ENCODE results near the gene FMNL3. TPM values are rescaled to one million over a fixed set of nuclear protein-coding genes. Genes with fewer than 3 reads are reported as not detected.
A peak's percentile ranks its signal among the peaks of the same experiment; 100 is the strongest.

The FMNL3 gene
- total and polyA plus RNA-seq, 2 of the 8 experiments (the other 6 are each of a cell fraction or from before 2014, with no cell fraction given): 8.6 to 29.0 TPM

- no peak overlapping the region for H2BK20ac ChIP-seq (ENCODE audit: low read length)
- no peak for FAIRE-seq
- no peak overlapping the region for H2BK120ac ChIP-seq (replicated peaks; ENCODE audit: low read depth, low read length)
- H4K5ac ChIP-seq (ENCODE audit: insufficient read length, low read depth, low read length): no peak overlapping the region
- H3K23me2 ChIP-seq (ENCODE audit: low read depth, low read length): peaks cover 2% of the 10 kb centered on the region; the same call in 1 of the 2 replicates
- H2AK5ac ChIP-seq (ENCODE audit: low read depth, low read length): no peak overlapping the region
- H2BK15ac ChIP-seq (ENCODE audit: low read length): no peak overlapping the region
- H2BK5ac ChIP-seq (ENCODE audit: low read depth, low read length): 0 out of 2 replicates have a peak overlapping the region, but pooled peaks have one; percentile 27
- H3K56ac ChIP-seq (replicated peaks; ENCODE audit: insufficient read length, low read depth, low read length): no peak overlapping the region
- no peaks in the 10 kb centered on the region for H4K20me1 ChIP-seq (replicated peaks in 1 of 2; ENCODE audit: control insufficient read depth in 1 of 2, insufficient read depth in 2 of 2, low read length in 2 of 2)
- no peaks in the 10 kb centered on the region; the same call in 1 of the 2 replicates for H3K79me1 ChIP-seq (ENCODE audit: low read depth, low read length)
- no peak overlapping the region for H4K8ac ChIP-seq (ENCODE audit: extremely low read depth, insufficient read depth, low read length)
- POLR2A ChIA-PET (ENCODE audit: partially characterized antibody): interaction anchor here (0.7 to 5.0 kb wide), 11 partner anchors 10 to 74 kb away, joined by 3 to 34 read pairs (median 3); partner anchors contain the start of genes FMNL3 and TMBIM6
- CTCF ChIA-PET (ENCODE audit: partially characterized antibody): interaction anchor here (0.9 to 3.1 kb wide), 9 partner anchors 11 to 142 kb away, joined by 4 to 14 read pairs (median 5); no protein-coding TSS in a partner anchor
- no peak overlapping the region for H3K4me3 ChIP-seq (ENCODE audit: extremely low read depth in 1 of 4, insufficient read depth in 2 of 4, low read depth in 3 of 4, low read length in 4 of 4)
- H3K9ac ChIP-seq (replicated peaks in 1 of 4; ENCODE audit: extremely low read depth in 1 of 4, low read depth in 3 of 4, low read length in 3 of 4): no peak overlapping the region
- no peaks in the 10 kb centered on the region for H3K9me3 ChIP-seq (ENCODE audit: insufficient read depth in 2 of 2, low read depth in 1 of 2, low read length in 1 of 2)
- no peak for DNase-seq (ENCODE audit: low read depth in 1 of 2, low spot score in 2 of 2)
- H3K27me3 ChIP-seq (replicated peaks in 1 of 4; ENCODE audit: control insufficient read depth in 3 of 4, extremely low read depth in 1 of 4, insufficient read depth in 3 of 4, low read length in 3 of 4): no peaks in the 10 kb centered on the region
- peaks cover 7 to 32% (median 24%) of the 10 kb centered on the region in 4 experiments for H3K4me1 ChIP-seq (replicated peaks in 1 of 4; ENCODE audit: control insufficient read depth in 3 of 4, insufficient read depth in 4 of 4, low read length in 3 of 4)
- no peaks in the 10 kb centered on the region for H3K36me3 ChIP-seq (ENCODE audit: control insufficient read depth in 2 of 4, insufficient read depth in 4 of 4, low read length in 3 of 4)
- no peak overlapping the region for H3K23ac ChIP-seq (ENCODE audit: insufficient read length)
- H3K27ac ChIP-seq (ENCODE audit: low read depth, low read length): no peak overlapping the region
- H3K14ac ChIP-seq (ENCODE audit: insufficient read length): no peak overlapping the region
- no peak overlapping the region for H3K4ac ChIP-seq (replicated peaks; ENCODE audit: insufficient read length, low read depth, low read length)
- no peak overlapping the region for H4K91ac ChIP-seq (replicated peaks; ENCODE audit: insufficient read length, low read length)
- 0 out of 2 replicates have a peak overlapping the region, but pooled peaks have one; percentile 56 for H2BK12ac ChIP-seq (ENCODE audit: low read depth, low read length)
- H2AFZ ChIP-seq (ENCODE audit: low read length): no peak overlapping the region
- peaks cover 0 to 52% of the 10 kb centered on the region in 2 experiments; a peak in 3 of 4 replicates for H3K79me2 ChIP-seq (ENCODE audit: control insufficient read depth in 1 of 2, insufficient read depth in 2 of 2, low read length in 2 of 2)
- H3K18ac ChIP-seq (ENCODE audit: extremely low read depth, low read length): no peak overlapping the region
- peak overlapping the region in 1 of 2 experiments; percentile 82; a peak in 1 of 4 replicates for H3K4me2 ChIP-seq (ENCODE audit: insufficient read depth in 1 of 2, low read depth in 2 of 2, low read length in 2 of 2)
- TF ChIP-seq CBX8 (IDR thresholded peaks at IDR 0.05; ENCODE audit: borderline replicate concordance, low read depth, low read length) (no peak), JUN (IDR thresholded peaks at IDR 0.05; ENCODE audit: low read depth, low read length) (no peak), BRCA1 (IDR thresholded peaks at IDR 0.05; ENCODE audit: low read depth, low read length) (no peak), ATF3 (IDR thresholded peaks at IDR 0.05; ENCODE audit: insufficient read depth, low read depth, low read length) (no peak), SP1 (IDR thresholded peaks at IDR 0.05; ENCODE audit: low read depth, low read length) (no peak), TCF12 (IDR thresholded peaks at IDR 0.05; ENCODE audit: low read depth, low read length) (no peak)
Measured at GRCh38 chr12:49696723-49697122, 10.5 kb downstream of the FMNL3 start.

All from H1 (cell line).